Measurements from ENCODE around the gene TCERG1.

GRCh38 chr5:146541958-146542849, 95.1 kb downstream of the TCERG1 start:
- TF ChIP-seq CTCF (IDR thresholded peaks at IDR 0.05) (peak; percentile 60 to 76), EP300 (IDR thresholded peaks at IDR 0.05) (no peak), POLR2AphosphoS5 (IDR thresholded peaks at IDR 0.05) (no peak), POLR2A (IDR thresholded peaks at IDR 0.05) (no peak)
